Tongue (tissue), 2 donors: Measurements from ENCODE around the gene GABARAPL1. TPM values are rescaled to one million over a fixed set of nuclear protein-coding genes. Genes with fewer than 3 reads are reported as not detected.
"Not testable (repeated sequence)": the region's sequence is repeated elsewhere in the genome, so short reads cannot be mapped to it uniquely, and the experiment has no call there.

ENCODE experiments used
- DNase-seq: peaks from one replicate; pipeline ENCODE4 v3.0.0-alpha.2; 2015
- total RNA-seq: library from RNA; depleted of rRNA; stranded (reverse); fragments of >200 nt; gene quantifications from one replicate; pipeline ENCODE4 v1.2.3, GENCODE V29; 2014

The GABARAPL1 gene
- total RNA-seq, 1 donor from 2014 or later: 76.4 TPM

DNA sequence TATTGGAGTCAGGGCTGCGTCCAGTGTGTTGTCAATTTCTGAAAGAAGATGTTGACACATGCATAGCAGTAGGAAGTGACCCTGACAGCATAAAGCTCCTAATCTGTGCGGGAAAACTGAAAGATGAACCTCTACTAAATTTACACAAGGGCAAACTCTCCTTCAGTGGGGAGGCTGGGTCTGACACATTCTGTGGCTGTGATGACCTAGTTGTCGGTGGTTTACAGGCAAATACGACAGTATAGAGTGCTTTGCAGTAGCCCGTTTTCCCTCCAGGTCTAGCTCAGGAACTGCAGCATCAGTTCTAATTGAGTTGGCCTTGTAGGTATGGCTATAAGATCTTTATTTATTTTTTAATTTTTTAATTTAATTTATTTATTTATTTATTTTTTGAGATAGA is 14.8 kb upstream of the GABARAPL1 start:
- DNase-seq: no peak

DNA sequence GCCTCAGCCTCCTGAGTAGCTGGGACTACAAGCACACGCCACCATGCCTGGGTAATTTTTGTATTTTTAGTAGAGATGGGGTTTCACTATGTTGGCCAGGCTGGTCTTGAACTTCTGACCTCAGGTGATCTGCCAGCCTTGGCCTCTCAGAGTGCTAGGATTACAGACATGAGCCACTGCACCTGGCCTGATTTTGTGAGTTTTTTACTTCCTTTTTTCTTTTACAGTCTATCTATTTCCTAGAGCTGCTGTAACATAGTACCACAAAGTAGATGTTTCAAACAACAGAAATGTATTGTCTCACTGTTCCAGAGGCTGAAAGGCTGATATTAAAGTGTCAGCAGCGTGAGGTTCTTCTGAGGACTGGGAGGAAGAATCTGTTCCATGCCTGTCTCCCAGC is 8.2 kb upstream of the GABARAPL1 start:
- not testable (repeated sequence) for DNase-seq

DNA sequence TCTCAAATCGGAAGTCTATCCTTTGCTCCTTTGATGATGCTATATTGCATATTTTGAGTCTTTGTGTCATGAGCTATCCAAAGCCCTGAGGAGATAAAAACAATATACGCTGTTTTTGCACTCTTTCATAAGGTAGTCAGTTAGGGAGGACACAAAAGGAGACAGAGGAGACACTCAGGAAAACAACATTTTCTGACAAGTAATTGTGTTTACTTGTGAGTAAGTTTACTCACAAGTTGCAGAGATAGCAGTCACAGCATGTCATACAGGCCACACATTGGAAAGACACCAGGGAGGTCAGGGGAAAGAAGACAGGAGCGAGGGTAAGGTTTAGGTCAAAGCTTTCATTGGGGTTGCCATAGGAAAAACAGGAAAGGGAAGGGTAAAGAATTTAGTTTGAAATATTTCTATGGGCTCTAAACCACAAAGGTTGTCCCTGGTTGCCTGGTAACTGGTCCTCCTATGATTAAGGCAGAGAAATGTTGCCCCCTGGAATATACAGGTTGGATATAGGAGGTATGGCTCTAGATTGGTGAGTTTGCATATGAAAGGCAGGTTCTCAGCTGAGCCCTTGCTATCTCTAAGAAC is 7.4 kb upstream of the GABARAPL1 start:
- no peak for DNase-seq

GRCh38 chr12:10207136-10207535 is 5.5 kb upstream of the GABARAPL1 start:
- DNase-seq: no peak

- no peak for DNase-seq
These were observed 2.5 kb upstream of the GABARAPL1 start for GRCh38 chr12:10210225-10210624.

GRCh38 chr12:10211101-10211939 is 1.4 kb upstream of the GABARAPL1 start:
- no peak for DNase-seq

- DNase-seq: peak; percentile 96
These were observed 538 bp upstream of the GABARAPL1 start for GRCh38 chr12:10211940-10212738.

- DNase-seq: peak; percentile 80
These were observed 775 bp downstream of the GABARAPL1 start for GRCh38 chr12:10213168-10214135.

- peak; percentile 16 for DNase-seq
These were observed 1.6 kb downstream of the GABARAPL1 start for GRCh38 chr12:10214136-10214894.

DNA sequence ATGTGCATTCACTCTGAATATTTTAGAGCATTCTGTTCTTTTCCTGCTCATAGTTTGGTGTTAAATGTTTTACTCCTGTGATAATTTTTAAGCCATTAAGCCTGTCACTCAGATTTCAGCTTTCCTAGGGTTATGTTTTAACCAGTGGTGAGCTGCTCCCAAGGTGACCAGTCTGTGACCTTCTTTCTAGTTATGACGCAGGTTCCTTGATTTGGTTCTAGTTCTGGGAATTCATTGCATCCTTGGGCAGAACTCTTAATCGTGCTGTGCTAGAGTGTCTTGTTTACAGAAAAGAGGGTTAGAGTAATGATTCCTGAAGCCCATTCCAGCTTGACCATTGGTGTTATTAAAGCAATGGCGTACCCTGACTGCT is 2.2 kb downstream of the GABARAPL1 start:
- no peak for DNase-seq

- DNase-seq: no peak
These were observed 2.8 kb downstream of the GABARAPL1 start for GRCh38 chr12:10215436-10215835.

- not testable (repeated sequence) for DNase-seq
These were observed 3.3 kb downstream of the GABARAPL1 start for GRCh38 chr12:10215946-10216345.

DNA sequence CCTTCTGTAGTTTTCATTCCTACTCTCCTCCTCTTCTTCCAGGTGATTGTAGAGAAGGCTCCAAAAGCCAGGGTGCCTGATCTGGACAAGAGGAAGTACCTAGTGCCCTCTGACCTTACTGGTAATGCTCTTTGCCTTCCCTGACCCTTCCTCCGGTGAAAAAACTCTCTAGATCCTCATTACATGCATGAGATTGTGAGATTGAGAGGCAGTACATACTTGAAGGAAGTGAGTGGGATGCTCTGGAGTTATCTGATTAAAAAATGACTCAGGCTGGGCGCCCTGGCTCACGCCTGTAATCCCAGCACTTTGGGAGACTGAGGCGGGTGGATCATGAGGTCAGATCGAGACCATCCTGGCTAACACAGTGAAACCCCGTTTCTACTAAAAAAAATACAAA is 5.3 kb downstream of the GABARAPL1 start:
- no peak for DNase-seq

- DNase-seq: no peak
These were observed 7.9 kb downstream of the GABARAPL1 start for GRCh38 chr12:10220398-10221077.

- DNase-seq: no peak
These were observed 9.2 kb downstream of the GABARAPL1 start for GRCh38 chr12:10221846-10222245.

DNA sequence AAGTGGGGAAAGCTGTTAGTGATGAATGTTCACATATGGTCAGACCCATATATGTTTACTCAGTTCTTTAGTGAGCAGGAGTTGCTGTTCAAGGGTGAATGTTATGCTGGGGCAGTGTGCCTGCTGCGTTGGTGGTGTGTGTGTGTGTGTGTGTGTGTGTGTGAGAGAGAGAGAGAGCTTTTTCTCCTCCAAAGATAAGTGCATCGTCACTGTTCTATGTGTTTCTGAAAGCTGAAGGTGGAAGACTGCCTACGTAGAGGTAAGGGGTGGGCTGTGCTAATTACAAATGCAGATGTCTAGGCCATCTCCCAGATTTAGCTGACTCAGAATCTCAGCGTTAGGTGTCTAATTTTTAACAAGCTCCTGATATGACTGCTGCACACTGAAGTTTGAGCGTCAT is 10.5 kb downstream of the GABARAPL1 start:
- DNase-seq: no peak

DNA sequence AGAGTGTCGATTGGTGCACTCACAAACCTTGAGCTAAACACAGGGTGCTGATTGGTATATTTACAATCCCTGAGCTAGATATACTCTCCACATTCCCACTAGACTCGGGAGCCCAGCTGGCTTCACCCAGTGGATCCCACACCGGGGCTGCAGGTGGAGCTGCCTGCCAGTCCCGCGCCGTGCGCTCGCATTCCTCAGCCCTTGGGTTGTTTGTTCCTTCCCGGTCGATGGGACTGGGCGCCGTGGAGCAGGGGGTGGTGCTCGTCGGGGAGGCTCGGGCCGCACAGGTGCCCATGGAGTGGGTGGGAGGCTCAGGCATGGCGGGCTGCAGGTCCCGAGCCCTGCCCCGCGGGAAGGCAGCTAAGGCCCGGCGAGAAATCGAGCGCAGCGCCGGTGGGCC is 12.7 kb downstream of the GABARAPL1 start:
- DNase-seq: not testable (repeated sequence)

DNA sequence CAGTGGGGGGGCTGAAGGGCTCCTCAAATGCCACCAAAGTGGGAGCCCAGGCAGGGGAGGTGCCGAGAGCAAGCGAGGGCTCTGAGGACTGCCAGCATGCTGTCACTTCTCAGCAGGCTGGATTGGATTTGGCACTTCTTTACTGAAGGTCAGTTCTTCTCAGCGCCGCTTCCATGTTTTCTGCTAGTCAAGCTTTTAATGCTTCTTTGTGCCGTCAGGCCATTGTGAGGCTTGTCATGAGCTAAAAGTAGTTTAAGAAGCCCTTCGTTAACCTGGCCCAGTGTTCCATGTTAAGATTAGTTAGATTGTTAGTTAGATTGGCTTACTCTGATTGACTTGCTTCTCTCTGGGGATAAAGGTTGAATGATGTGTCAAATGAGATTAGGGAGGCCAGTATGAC is 13.4 kb downstream of the GABARAPL1 start:
- DNase-seq: no peak

DNA sequence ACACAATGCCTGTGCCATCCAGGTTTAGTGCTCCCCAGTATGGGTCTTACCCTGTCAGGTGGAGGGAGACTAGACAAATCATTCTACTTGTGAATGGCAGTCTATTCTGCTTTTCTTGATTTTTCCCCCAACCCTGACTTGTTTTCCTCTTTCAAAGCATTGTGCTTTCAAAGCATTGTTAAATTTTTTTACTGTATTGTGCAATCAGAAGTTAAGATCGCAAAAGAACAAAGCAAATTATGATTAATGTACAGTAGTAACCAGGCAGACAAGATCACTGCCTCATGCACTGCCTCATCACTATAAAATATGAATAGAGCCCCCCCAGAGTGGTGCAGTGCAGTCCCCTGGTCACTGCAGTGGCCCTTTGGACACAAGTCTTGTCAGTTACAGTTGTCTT is 14.1 kb downstream of the GABARAPL1 start:
- DNase-seq: no peak

DNA sequence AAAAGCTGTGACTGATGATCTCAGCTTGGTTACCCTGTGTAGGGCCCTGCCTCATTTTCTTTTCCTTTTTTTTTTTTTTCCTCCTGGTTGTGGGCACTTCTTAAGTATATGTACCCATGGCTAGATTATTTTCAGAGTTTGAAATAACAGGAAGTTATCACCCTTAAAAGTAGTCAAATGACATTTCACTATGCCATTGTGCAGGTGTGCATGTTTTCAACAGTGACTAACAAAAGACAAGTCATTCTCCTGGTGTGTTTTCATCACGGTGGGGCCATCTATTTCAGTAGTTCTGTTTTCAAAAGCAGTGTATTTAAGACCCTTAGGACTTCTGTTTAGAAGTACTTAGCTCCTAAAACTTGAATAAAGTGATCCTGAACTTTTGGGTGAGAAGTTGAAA is 15.0 kb downstream of the GABARAPL1 start:
- DNase-seq: no peak

GRCh38 chr12:10234562-10234961 is 21.9 kb downstream of the GABARAPL1 start:
- no peak for DNase-seq
